ENCODE data around the gene FDXR.

GRCh38 chr17:74890554-74890953 lies 17.8 kb upstream of the FDXR start:
- TF ChIP-seq CTCF (IDR thresholded peaks at IDR 0.05) (no peak), POLR2AphosphoS5 (IDR thresholded peaks at IDR 0.05) (no peak), POLR2A (IDR thresholded peaks at IDR 0.05) (no peak), EP300 (IDR thresholded peaks at IDR 0.05) (no peak)
